K562 (cell line): ENCODE measurements around the gene BAD. TPM values are rescaled to one million over a fixed set of nuclear protein-coding genes. Genes with fewer than 3 reads are reported as not detected.
A peak's percentile ranks its signal among the peaks of the same experiment; 100 is the strongest.

Source experiments
- FOSL1 ChIP-seq: fragments of 200-800 bp; sonication (Bioruptor generic); conservative IDR thresholded peaks from 2 replicates; pipeline ENCODE4 v1.6.1; 2016; ENCODE audit warnings: missing genetic modification characterization, missing compliant biosample characterization
- FOXA1 ChIP-seq: fragments of 450-650 bp; IDR thresholded peaks from 2 replicates; pipeline ENCODE4 v1.6.1; 2016; ENCODE audit warnings: mild to moderate bottlenecking, borderline replicate concordance
- HNRNPL ChIP-seq: fragments of 200-400 bp; formaldehyde crosslinking; IDR thresholded peaks from 2 replicates; pipeline ENCODE4 v1.6.1; 2017; ENCODE audit warnings: low read depth, mild to moderate bottlenecking, low read length
- IFI16 ChIP-seq: fragments of 250-450 bp; sonication (Bioruptor Pico); IDR thresholded peaks from 2 replicates; pipeline ENCODE4 v2.1.2; 2022; ENCODE audit warnings: mild to moderate bottlenecking, inconsistent platforms
- MEF2A ChIP-seq: IDR thresholded peaks from 2 replicates; pipeline ENCODE4 v1.6.1; 2011; ENCODE audit warnings: low read depth, mild to moderate bottlenecking, low read length, moderate library complexity; ENCODE audit not compliant: control insufficient read depth
- PHF8 ChIP-seq: fragments of 200-600 bp; sonication (generic); IDR thresholded peaks from 2 replicates; pipeline ENCODE4 v1.6.1; 2012; ENCODE audit warnings: mixed run types, mild to moderate bottlenecking, inconsistent platforms, low read length, moderate library complexity, borderline replicate concordance
- POLR2A ChIP-seq: fragments of 450-650 bp; conservative IDR thresholded peaks from 2 replicates; pipeline ENCODE4 v1.6.1; 2016
- RB1 ChIP-seq: fragments of 450-650 bp; IDR thresholded peaks from 2 replicates; pipeline ENCODE4 v1.6.1; 2017; ENCODE audit warnings: low read depth, mild to moderate bottlenecking
- SMAD1 ChIP-seq: fragments of 150-350 bp; IDR thresholded peaks from 2 replicates; pipeline ENCODE4 v1.6.1; 2014; ENCODE audit warnings: low read length, low read depth; ENCODE audit not compliant: partially characterized antibody
- ZFP30 ChIP-seq: fragments of 250-450 bp; sonication (Bioruptor Pico); IDR thresholded peaks from 2 replicates; pipeline ENCODE4 v1.8.0; 2022; ENCODE audit warnings: moderate library complexity, mild to moderate bottlenecking, inconsistent platforms, borderline replicate concordance
- ZKSCAN1 ChIP-seq: fragments of 150-350 bp; IDR thresholded peaks from 2 replicates; pipeline ENCODE4 v1.6.1; 2016; ENCODE audit warnings: low read depth, low read length
- ZNF143 ChIP-seq: sonication (generic); formaldehyde crosslinking; IDR thresholded peaks from 2 replicates; pipeline ENCODE4 v1.9.0; 2022; ENCODE audit warnings: mild to moderate bottlenecking, missing genetic modification reagents
- ZNF146 ChIP-seq: IDR thresholded peaks from one replicate; pipeline ENCODE4 v1.6.1; 2018; ENCODE audit warnings: missing compliant biosample characterization; ENCODE audit not compliant: unreplicated experiment
- polyA plus RNA-seq, 8 experiments: library from polyadenylated mRNA; depleted of rRNA in 4 of 8; stranded (reverse) in 5 of 8; unstranded in 3 of 8; fragments of >200 nt; fragmentation: Nextera tagmentation in 2 of 8; fragmentation: Illumina TruSeq in 1 of 8; extraction: Ambion mirVana in 2 of 8; extraction: Trizol in 1 of 8; gene quantifications; 2 replicates each; pipeline versions ENCODE4 v1.2.1 to v1.2.3, GENCODE V29; 2011 to 2014; ENCODE audit warnings: inconsistent platforms in 1 of 8, missing spikeins in 1 of 8
- total RNA-seq, 7 experiments: library from RNA; depleted of rRNA in 6 of 7; stranded (reverse); fragments of >200 nt in 6 of 7; fragmentation: Illumina TruSeq in 2 of 7; extraction: Trizol in 2 of 7; gene quantifications; 2 replicates each; pipeline versions ENCODE4 v1.2.1 to v1.2.3, GENCODE V29; 2011 to 2021; ENCODE audit warnings: low replicate concordance in 1 of 7
- TF ChIP-seq, protein P1 (sequence below): conservative IDR thresholded peaks from 2 replicates; pipeline ENCODE4 v1.6.1; 2011; ENCODE audit warnings: low read depth, mild to moderate bottlenecking, low read length; ENCODE audit not compliant: control insufficient read depth
- TF ChIP-seq, protein P2 (sequence below), 3 experiments: fragments of 200-800 bp in 1 of 3; fragments of 250-450 bp in 1 of 3; fragments of 450-650 bp in 1 of 3; sonication (Bioruptor Pico) in 1 of 3; sonication (Bioruptor generic) in 1 of 3; formaldehyde crosslinking in 1 of 3; IDR thresholded peaks; 2 replicates each; pipeline versions ENCODE4 v1.6.1 to v1.8.0; 2016 to 2022; ENCODE audit warnings: mild to moderate bottlenecking in 2 of 3, missing genetic modification characterization in 2 of 3, missing compliant biosample characterization in 1 of 3, moderate library complexity in 1 of 3
- TF ChIP-seq, protein P3 (sequence below): IDR thresholded peaks from 3 replicates; pipeline ENCODE4 v1.6.1; 2011; ENCODE audit warnings: borderline replicate concordance, mild to moderate bottlenecking; ENCODE audit not compliant: insufficient read length, insufficient read depth
- TF ChIP-seq, protein P4 (sequence below): fragments of 250-450 bp; sonication (Bioruptor Pico); IDR thresholded peaks from 2 replicates; pipeline ENCODE4 v1.8.0; 2021; ENCODE audit warnings: mild to moderate bottlenecking, moderate library complexity
- TF ChIP-seq, protein P5 (sequence below), 2 experiments: fragments of 450-650 bp; conservative IDR thresholded peaks; 2 replicates each; pipeline ENCODE4 v1.6.1; 2017; ENCODE audit warnings: mild to moderate bottlenecking in 2 of 2, moderate library complexity in 2 of 2

Gene BAD
- total and polyA plus RNA-seq, 9 of the 15 experiments (the other 6 are each of a cell fraction or from before 2014, with no cell fraction given), result 0.61 to 45.6 (median 11.8) TPM

DNA sequence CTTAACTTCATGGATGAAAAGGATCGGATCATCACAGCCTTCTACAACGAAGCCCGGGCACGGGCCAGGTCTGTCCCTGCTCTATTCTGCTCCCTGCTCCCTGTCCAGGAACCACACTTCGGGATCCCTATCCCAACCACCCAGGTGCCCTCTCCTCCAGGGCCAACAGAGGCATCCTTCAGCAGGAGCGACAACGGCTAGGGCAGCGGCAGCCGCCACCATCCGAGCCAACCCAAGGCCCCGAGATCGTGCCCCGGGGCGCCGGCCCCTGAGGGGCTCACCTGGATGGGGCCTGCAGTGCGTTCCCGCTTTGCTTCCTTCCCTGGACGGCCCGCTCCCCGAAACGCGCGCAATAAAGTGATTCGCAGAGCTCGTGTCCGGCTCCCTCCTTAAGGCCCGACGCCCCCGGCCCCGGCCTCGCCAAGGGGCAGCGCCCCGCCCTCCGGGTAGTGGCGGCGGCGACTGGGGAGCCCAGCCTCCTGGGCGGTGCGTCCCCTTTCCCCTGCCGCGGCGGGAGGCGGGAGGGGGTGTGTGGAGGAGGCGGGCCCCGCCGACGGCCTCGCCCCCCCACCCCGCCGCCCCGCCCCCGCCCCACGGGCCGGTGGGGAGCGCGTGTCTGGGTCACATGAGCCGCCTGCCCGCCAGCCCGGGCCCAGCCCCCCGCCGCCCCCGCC, 50.4 kb downstream of the BAD start, which contains the start of gene VEGFB (continued):
- TF ChIP-seq, protein P1, sequence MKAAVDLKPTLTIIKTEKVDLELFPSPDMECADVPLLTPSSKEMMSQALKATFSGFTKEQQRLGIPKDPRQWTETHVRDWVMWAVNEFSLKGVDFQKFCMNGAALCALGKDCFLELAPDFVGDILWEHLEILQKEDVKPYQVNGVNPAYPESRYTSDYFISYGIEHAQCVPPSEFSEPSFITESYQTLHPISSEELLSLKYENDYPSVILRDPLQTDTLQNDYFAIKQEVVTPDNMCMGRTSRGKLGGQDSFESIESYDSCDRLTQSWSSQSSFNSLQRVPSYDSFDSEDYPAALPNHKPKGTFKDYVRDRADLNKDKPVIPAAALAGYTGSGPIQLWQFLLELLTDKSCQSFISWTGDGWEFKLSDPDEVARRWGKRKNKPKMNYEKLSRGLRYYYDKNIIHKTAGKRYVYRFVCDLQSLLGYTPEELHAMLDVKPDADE, result 0 out of 2 replicates have a peak, but pooled peaks have one; percentile 24
- TF ChIP-seq PHF8 (peak; percentile 37; the same call in 1 of the 2 replicates), FOXA1 (no peak), ZNF143 (CRISPR knock-in tag) (no peak), HNRNPL (peak; percentile 46; the same call in 1 of the 2 replicates), SMAD1 (no peak), ZFP30 (CRISPR knock-in tag) (no peak), IFI16 (CRISPR knock-in tag) (no peak), ZNF146 (CRISPR knock-in tag) (no peak), ZKSCAN1 (no peak), POLR2A (peak; percentile 47; the same call in 1 of the 2 replicates), RB1 (no peak; the same call in 1 of the 2 replicates), MEF2A (no peak), FOSL1 (tag) (no peak)
- TF ChIP-seq, protein P2, sequence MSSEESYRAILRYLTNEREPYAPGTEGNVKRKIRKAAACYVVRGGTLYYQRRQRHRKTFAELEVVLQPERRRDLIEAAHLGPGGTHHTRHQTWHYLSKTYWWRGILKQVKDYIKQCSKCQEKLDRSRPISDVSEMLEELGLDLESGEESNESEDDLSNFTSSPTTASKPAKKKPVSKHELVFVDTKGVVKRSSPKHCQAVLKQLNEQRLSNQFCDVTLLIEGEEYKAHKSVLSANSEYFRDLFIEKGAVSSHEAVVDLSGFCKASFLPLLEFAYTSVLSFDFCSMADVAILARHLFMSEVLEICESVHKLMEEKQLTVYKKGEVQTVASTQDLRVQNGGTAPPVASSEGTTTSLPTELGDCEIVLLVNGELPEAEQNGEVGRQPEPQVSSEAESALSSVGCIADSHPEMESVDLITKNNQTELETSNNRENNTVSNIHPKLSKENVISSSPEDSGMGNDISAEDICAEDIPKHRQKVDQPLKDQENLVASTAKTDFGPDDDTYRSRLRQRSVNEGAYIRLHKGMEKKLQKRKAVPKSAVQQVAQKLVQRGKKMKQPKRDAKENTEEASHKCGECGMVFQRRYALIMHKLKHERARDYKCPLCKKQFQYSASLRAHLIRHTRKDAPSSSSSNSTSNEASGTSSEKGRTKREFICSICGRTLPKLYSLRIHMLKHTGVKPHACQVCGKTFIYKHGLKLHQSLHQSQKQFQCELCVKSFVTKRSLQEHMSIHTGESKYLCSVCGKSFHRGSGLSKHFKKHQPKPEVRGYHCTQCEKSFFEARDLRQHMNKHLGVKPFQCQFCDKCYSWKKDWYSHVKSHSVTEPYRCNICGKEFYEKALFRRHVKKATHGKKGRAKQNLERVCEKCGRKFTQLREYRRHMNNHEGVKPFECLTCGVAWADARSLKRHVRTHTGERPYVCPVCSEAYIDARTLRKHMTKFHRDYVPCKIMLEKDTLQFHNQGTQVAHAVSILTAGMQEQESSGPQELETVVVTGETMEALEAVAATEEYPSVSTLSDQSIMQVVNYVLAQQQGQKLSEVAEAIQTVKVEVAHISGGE (CRISPR knock-in tag; IDR thresholded peaks at IDR 0.05), result 0 out of 6 replicates have a peak, but pooled peaks of 1 of the 3 experiments have one; percentile 25
- TF ChIP-seq, protein P3, sequence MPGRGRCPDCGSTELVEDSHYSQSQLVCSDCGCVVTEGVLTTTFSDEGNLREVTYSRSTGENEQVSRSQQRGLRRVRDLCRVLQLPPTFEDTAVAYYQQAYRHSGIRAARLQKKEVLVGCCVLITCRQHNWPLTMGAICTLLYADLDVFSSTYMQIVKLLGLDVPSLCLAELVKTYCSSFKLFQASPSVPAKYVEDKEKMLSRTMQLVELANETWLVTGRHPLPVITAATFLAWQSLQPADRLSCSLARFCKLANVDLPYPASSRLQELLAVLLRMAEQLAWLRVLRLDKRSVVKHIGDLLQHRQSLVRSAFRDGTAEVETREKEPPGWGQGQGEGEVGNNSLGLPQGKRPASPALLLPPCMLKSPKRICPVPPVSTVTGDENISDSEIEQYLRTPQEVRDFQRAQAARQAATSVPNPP, result no peak
- TF ChIP-seq, protein P4, sequence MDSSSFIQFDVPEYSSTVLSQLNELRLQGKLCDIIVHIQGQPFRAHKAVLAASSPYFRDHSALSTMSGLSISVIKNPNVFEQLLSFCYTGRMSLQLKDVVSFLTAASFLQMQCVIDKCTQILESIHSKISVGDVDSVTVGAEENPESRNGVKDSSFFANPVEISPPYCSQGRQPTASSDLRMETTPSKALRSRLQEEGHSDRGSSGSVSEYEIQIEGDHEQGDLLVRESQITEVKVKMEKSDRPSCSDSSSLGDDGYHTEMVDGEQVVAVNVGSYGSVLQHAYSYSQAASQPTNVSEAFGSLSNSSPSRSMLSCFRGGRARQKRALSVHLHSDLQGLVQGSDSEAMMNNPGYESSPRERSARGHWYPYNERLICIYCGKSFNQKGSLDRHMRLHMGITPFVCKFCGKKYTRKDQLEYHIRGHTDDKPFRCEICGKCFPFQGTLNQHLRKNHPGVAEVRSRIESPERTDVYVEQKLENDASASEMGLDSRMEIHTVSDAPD (CRISPR knock-in tag), result no peak
- TF ChIP-seq, protein P5, sequence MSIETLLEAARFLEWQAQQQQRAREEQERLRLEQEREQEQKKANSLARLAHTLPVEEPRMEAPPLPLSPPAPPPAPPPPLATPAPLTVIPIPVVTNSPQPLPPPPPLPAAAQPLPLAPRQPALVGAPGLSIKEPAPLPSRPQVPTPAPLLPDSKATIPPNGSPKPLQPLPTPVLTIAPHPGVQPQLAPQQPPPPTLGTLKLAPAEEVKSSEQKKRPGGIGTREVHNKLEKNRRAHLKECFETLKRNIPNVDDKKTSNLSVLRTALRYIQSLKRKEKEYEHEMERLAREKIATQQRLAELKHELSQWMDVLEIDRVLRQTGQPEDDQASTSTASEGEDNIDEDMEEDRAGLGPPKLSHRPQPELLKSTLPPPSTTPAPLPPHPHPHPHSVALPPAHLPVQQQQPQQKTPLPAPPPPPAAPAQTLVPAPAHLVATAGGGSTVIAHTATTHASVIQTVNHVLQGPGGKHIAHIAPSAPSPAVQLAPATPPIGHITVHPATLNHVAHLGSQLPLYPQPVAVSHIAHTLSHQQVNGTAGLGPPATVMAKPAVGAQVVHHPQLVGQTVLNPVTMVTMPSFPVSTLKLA (conservative IDR thresholded peaks at IDR 0.05), result 0 out of 4 replicates have a peak, but pooled peaks of 1 of the 2 experiments have one; percentile 27
